Right ventricle myocardium inferior (tissue), 1 donor: ENCODE data around the gene HTT-AS. TPM values are rescaled to one million over a fixed set of nuclear protein-coding genes. Genes with fewer than 3 reads are reported as not detected.

Source experiments
- total RNA-seq: library from RNA; stranded (reverse); fragmentation: NEBNext Ultra II Directional; extraction: Animal tissue kit (Norgen Biotek cat#: 25700); gene quantifications from one replicate; pipeline ENCODE4 v1.2.1, GENCODE V29; 2021
- donor health status: DM: no; HTN: yes; CAD: no; lungs with severe emphysema.

HTT-AS gene
- total RNA-seq, 1 donor from 2014 or later, result not detected

Other genes with a start within 250 kb of the HTT-AS start
- 231 TPM for gene ADD1, start 230.7 kb downstream of the HTT-AS start, total RNA-seq
- gene NOP14, start 111.1 kb downstream of the HTT-AS start, total RNA-seq, result 18.3 TPM
- 7.7 TPM for gene GRK4, start 111.0 kb downstream of the HTT-AS start, total RNA-seq
- 24.2 TPM for gene HTT, start 143 bp upstream of the HTT-AS start, total RNA-seq
- gene MSANTD1, start 174.6 kb upstream of the HTT-AS start, total RNA-seq, result 0.51 TPM
- gene RGS12, start 218.5 kb upstream of the HTT-AS start, total RNA-seq, result 21.0 TPM